ENCODE results near the gene PHF1. TPM values are rescaled to one million over a fixed set of nuclear protein-coding genes. Genes with fewer than 3 reads are reported as not detected.

The PHF1 gene
- total RNA-seq, 3 donors from 2014 or later, result 72.8 to 82.8 (median 77.3) TPM

DNA sequence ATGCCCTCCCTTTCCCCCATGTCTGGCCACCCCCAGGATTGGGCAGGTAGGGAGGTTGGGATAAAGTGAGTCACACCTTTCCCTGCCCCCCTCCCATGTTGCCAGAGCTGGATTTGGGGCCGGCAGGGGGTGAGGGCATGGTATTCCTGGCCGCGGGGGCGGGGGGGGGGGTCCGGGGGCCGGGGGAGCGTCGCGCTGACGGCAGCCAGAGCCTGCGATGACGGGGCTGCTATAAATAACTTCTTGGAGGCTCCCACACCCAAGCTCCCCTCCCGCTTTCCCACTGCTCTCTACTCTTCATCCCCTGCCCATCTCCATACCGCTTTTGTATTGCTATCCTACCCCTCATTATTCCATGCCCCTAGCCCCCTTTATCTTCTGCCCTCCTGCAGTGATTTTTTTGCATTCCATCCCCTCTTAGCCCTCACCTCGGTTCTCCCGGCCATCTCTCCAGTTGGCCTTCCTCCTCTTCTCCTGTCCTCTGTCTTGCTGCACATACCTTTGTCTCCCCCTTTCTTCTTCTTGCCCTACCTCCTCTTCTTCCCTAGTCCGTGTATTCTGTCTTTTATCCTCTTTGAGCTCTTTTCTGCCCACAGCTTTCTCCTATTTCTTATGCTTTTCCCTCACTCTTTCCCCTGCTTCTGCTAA lies 22.9 kb downstream of the PHF1 start:
- TF ChIP-seq, protein P1, sequence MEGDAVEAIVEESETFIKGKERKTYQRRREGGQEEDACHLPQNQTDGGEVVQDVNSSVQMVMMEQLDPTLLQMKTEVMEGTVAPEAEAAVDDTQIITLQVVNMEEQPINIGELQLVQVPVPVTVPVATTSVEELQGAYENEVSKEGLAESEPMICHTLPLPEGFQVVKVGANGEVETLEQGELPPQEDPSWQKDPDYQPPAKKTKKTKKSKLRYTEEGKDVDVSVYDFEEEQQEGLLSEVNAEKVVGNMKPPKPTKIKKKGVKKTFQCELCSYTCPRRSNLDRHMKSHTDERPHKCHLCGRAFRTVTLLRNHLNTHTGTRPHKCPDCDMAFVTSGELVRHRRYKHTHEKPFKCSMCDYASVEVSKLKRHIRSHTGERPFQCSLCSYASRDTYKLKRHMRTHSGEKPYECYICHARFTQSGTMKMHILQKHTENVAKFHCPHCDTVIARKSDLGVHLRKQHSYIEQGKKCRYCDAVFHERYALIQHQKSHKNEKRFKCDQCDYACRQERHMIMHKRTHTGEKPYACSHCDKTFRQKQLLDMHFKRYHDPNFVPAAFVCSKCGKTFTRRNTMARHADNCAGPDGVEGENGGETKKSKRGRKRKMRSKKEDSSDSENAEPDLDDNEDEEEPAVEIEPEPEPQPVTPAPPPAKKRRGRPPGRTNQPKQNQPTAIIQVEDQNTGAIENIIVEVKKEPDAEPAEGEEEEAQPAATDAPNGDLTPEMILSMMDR (IDR thresholded peaks at IDR 0.05), result no peak
- TF ChIP-seq POLR2A (IDR thresholded peaks at IDR 0.05) (no peak), POLR2AphosphoS5 (IDR thresholded peaks at IDR 0.05) (no peak)
- intact Hi-C loops (cut with DNase I; ENCODE audit: low total_unique reads), result no loop called here
- H3K27me3 ChIP-seq, result no peaks in the 10 kb centered on the region
- H3K4me3 ChIP-seq, result no peak overlapping the region
- H3K36me3 ChIP-seq, result no peaks in the 10 kb centered on the region
- peaks cover 0 to 6% of the 10 kb centered on the region in 2 donors for H3K4me1 ChIP-seq
- no peak for DNase-seq (ENCODE audit: low spot score in 2 of 2)
- H3K27ac ChIP-seq, result no peak overlapping the region
- H3K9me3 ChIP-seq, result no peaks in the 10 kb centered on the region

DNA sequence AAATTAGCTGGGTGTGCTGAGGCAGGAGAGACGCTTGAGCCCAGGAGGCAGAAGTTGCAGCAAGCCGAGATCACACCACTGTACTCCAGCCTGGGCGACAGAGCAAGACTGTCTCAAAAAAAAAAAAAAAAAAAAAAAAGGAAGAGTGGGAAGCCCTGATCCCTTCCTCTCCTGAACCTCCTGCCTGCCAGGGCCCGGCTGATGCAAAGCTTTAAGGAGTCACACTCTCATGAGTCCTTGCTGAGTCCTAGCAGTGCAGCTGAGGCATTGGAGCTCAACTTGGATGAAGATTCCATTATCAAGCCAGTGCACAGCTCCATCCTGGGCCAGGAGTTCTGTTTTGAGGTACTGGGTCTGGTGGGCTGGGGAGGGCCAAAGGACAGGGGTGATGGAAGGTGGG lies 24.1 kb downstream of the PHF1 start:
- TF ChIP-seq, protein P1 (IDR thresholded peaks at IDR 0.05), result no peak
- TF ChIP-seq POLR2AphosphoS5 (IDR thresholded peaks at IDR 0.05) (no peak), POLR2A (IDR thresholded peaks at IDR 0.05) (no peak)
- no peaks in the 10 kb centered on the region for H3K27me3 ChIP-seq
- no peaks in the 10 kb centered on the region for H3K9me3 ChIP-seq
- H3K4me1 ChIP-seq, result peaks cover 0 to 5% of the 10 kb centered on the region in 2 donors
- intact Hi-C loops (cut with DNase I; ENCODE audit: low total_unique reads), result no loop called here
- no peak for DNase-seq (ENCODE audit: low spot score in 2 of 2)
- H3K4me3 ChIP-seq, result no peak overlapping the region
- no peak overlapping the region for H3K27ac ChIP-seq
- no peaks in the 10 kb centered on the region for H3K36me3 ChIP-seq

DNA sequence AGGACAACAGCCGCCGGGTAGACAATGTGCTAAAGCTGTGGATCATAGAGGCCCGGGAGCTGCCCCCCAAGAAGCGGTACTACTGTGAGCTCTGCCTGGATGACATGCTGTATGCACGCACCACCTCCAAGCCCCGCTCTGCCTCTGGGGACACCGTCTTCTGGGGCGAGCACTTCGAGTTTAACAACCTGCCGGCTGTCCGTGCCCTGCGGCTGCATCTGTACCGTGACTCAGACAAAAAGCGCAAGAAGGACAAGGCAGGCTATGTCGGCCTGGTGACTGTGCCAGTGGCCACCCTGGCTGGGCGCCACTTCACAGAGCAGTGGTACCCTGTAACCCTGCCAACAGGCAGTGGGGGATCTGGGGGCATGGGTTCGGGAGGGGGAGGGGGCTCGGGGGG lies 26.9 kb downstream of the PHF1 start:
- no peaks in the 10 kb centered on the region for H3K36me3 ChIP-seq
- intact Hi-C loops (cut with DNase I; ENCODE audit: low total_unique reads), result no loop called here
- TF ChIP-seq POLR2A (IDR thresholded peaks at IDR 0.05) (no peak), POLR2AphosphoS5 (IDR thresholded peaks at IDR 0.05) (no peak)
- TF ChIP-seq, protein P1 (IDR thresholded peaks at IDR 0.05), result no peak

DNA sequence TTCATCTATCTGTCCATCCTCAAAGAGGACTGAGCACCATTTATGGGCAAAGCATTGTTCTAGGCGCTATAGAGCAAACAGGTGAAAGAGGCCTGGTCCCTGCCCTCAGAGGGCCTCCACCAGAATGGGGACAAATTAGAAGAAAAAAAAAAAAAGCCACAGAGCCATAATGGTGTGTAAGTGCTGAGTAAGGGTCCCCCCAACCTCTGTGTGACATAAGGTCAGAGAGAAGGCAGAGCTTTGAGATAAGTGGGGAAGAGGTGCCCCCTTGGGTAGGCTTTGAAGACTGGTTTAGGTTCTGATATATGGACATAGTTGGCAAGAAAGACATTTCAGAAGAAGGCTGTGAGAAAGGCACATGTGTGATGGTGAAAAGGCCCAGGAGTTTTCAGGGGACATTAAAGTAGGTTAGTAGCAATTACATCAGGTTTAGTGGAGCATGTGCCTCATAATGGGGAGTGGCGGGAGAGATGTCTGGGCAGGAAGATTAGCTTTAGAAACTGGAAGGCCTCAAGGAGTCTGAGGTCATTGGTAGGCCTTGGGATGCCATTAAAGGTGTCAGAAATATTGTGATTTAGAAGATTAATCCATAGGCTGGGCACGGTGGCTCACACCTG lies 28.3 kb downstream of the PHF1 start:
- intact Hi-C loops (cut with DNase I; ENCODE audit: low total_unique reads), result no loop called here
- H3K36me3 ChIP-seq, result no peaks in the 10 kb centered on the region
- no peak for DNase-seq (ENCODE audit: low spot score in 2 of 2)
- no peaks in the 10 kb centered on the region for H3K9me3 ChIP-seq
- H3K4me3 ChIP-seq, result no peak overlapping the region
- no peaks in the 10 kb centered on the region for H3K27me3 ChIP-seq
- TF ChIP-seq POLR2AphosphoS5 (IDR thresholded peaks at IDR 0.05) (no peak), POLR2A (IDR thresholded peaks at IDR 0.05) (no peak)
- TF ChIP-seq, protein P1 (IDR thresholded peaks at IDR 0.05), result no peak
- no peaks in the 10 kb centered on the region for H3K4me1 ChIP-seq
- no peak overlapping the region for H3K27ac ChIP-seq

More for the DNA sequence above, 26.9 kb downstream of the PHF1 start:
- no peak for DNase-seq (ENCODE audit: low spot score in 2 of 2)
- Histone ChIP-seq H3K27me3 (no peaks in the 10 kb centered on the region), H3K9me3 (no peaks in the 10 kb centered on the region), H3K27ac (no peak overlapping the region), H3K4me1 (no peaks in the 10 kb centered on the region), H3K4me3 (no peak overlapping the region)

DNA sequence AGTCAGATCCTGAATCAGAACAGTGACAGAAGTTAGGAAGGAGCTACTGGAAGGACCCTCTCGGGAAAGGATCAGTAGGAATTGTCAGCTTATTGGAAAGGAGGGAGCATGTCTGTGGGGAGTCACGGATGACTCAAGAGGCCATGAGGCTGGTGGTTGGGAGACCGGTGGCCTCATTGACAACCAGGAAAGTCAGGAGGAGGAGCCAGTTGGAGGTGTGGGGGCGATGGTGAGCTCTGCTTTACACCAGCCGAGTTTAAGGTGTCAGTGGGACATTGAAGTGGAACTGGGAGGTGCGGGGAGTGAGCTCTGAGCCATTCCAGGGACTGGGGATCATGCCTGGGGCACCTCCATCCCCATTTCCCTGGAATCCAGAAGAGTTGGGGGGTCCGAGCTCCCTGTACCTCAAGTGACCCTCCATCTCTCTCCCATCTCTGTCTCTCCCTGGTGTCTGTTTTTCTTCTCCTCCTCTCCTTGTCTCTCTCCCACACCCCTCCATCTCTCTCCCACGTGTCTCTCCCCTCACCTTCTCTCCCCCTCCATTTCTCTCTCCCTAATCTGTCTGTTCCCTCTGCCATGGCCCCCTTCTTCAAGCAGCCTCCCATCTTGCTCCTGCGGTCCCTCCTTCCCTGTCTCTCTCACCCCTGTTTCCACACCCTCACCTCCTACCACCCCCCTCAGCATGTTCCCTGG lies 29.3 kb downstream of the PHF1 start:
- H3K9me3 ChIP-seq, result no peaks in the 10 kb centered on the region
- no peaks in the 10 kb centered on the region for H3K27me3 ChIP-seq
- intact Hi-C loops (cut with DNase I; ENCODE audit: low total_unique reads), result no loop called here
- H3K36me3 ChIP-seq, result no peaks in the 10 kb centered on the region
- H3K4me3 ChIP-seq, result no peak overlapping the region
- no peaks in the 10 kb centered on the region for H3K4me1 ChIP-seq
- TF ChIP-seq POLR2A (IDR thresholded peaks at IDR 0.05) (no peak), POLR2AphosphoS5 (IDR thresholded peaks at IDR 0.05) (no peak)
- TF ChIP-seq, protein P1 (IDR thresholded peaks at IDR 0.05), result no peak
- H3K27ac ChIP-seq, result no peak overlapping the region
- DNase-seq (ENCODE audit: low spot score in 2 of 2), result no peak
